ENCODE results near the gene EFS. TPM values are rescaled to one million over a fixed set of nuclear protein-coding genes. Genes with fewer than 3 reads are reported as not detected.
"Not testable (repeated sequence)": the region's sequence is repeated elsewhere in the genome, so short reads cannot be mapped to it uniquely, and the experiment has no call there.

Gene EFS
- total RNA-seq, 3 donors from 2014 or later, result 0.08 TPM; not detected in 1

GRCh38 chr14:23349156-23349845, 15.7 kb downstream of the EFS start:
- ATAC-seq (no peak), DNase-seq (no peak)
- Mint-ChIP-seq H3K36me3 (ENCODE audit: insufficient read depth) (no peaks in the 10 kb centered on the region), H3K27me3 (ENCODE audit: low read depth) (peaks cover 29% of the 10 kb centered on the region), H3K4me1 (ENCODE audit: low read depth) (peaks cover 6% of the 10 kb centered on the region), H3K4me3 (no peak overlapping the region), H3K9me3 (no peaks in the 10 kb centered on the region)

- no peak overlapping the region for H3K4me3 Mint-ChIP-seq
- H3K36me3 Mint-ChIP-seq (ENCODE audit: insufficient read depth), result no peaks in the 10 kb centered on the region
- DNase-seq, result no peak
- H3K9me3 Mint-ChIP-seq, result no peaks in the 10 kb centered on the region
- peaks cover 6% of the 10 kb centered on the region for H3K4me1 Mint-ChIP-seq (ENCODE audit: low read depth)
- peaks cover 21% of the 10 kb centered on the region for H3K27me3 Mint-ChIP-seq (ENCODE audit: low read depth)
- ATAC-seq, result no peak
Measured at GRCh38 chr14:23348297-23348655, 16.7 kb downstream of the EFS start.

- ATAC-seq (no peak), DNase-seq (no peak)
- Mint-ChIP-seq H3K36me3 (ENCODE audit: insufficient read depth) (no peaks in the 10 kb centered on the region), H3K4me3 (no peak overlapping the region), H3K9me3 (no peaks in the 10 kb centered on the region), H3K27me3 (ENCODE audit: low read depth) (peaks cover 18% of the 10 kb centered on the region), H3K4me1 (ENCODE audit: low read depth) (peaks cover under 1% of the 10 kb centered on the region)
Measured at GRCh38 chr14:23347406-23348296, 17.3 kb downstream of the EFS start.

GRCh38 chr14:23346693-23347405, 18.1 kb downstream of the EFS start:
- no peak overlapping the region for H3K4me3 Mint-ChIP-seq
- no peaks in the 10 kb centered on the region for H3K36me3 Mint-ChIP-seq (ENCODE audit: insufficient read depth)
- H3K9me3 Mint-ChIP-seq, result no peaks in the 10 kb centered on the region
- peaks cover 18% of the 10 kb centered on the region for H3K27me3 Mint-ChIP-seq (ENCODE audit: low read depth)
- H3K4me1 Mint-ChIP-seq (ENCODE audit: low read depth), result no peaks in the 10 kb centered on the region
- DNase-seq (no peak), ATAC-seq (no peak)

GRCh38 chr14:23345987-23346692, 18.8 kb downstream of the EFS start:
- H3K36me3 Mint-ChIP-seq (ENCODE audit: insufficient read depth), result no peaks in the 10 kb centered on the region

GRCh38 chr14:23344481-23344880, 20.5 kb downstream of the EFS start:
- Mint-ChIP-seq H3K4me1 (ENCODE audit: low read depth) (no peaks in the 10 kb centered on the region), H3K4me3 (no peak overlapping the region), H3K27me3 (ENCODE audit: low read depth) (peaks cover 4% of the 10 kb centered on the region), H3K36me3 (ENCODE audit: insufficient read depth) (no peaks in the 10 kb centered on the region), H3K9me3 (no peaks in the 10 kb centered on the region)
- ATAC-seq (no peak), DNase-seq (no peak)

More at GRCh38 chr14:23345987-23346692, 18.8 kb downstream of the EFS start:
- Mint-ChIP-seq H3K4me1 (ENCODE audit: low read depth) (no peaks in the 10 kb centered on the region), H3K27me3 (ENCODE audit: low read depth) (peaks cover 14% of the 10 kb centered on the region), H3K9me3 (no peaks in the 10 kb centered on the region), H3K4me3 (no peak overlapping the region)
- no peak for ATAC-seq
- DNase-seq, result no peak

- peaks cover 20% of the 10 kb centered on the region for H3K27me3 Mint-ChIP-seq (ENCODE audit: low read depth)
- H3K36me3 Mint-ChIP-seq (ENCODE audit: insufficient read depth), result no peaks in the 10 kb centered on the region
- no peak for ATAC-seq
Measured at GRCh38 chr14:23339506-23340268, 25.3 kb downstream of the EFS start.

GRCh38 chr14:23335623-23336022, 29.3 kb downstream of the EFS start:
- no peaks in the 10 kb centered on the region for H3K4me1 Mint-ChIP-seq (ENCODE audit: low read depth)
- H3K4me3 Mint-ChIP-seq, result no peak overlapping the region
- H3K36me3 Mint-ChIP-seq (ENCODE audit: insufficient read depth), result no peaks in the 10 kb centered on the region
- DNase-seq (no peak), ATAC-seq (no peak)
- H3K27me3 Mint-ChIP-seq (ENCODE audit: low read depth), result peaks cover 21% of the 10 kb centered on the region
- H3K9me3 Mint-ChIP-seq, result no peaks in the 10 kb centered on the region

More at GRCh38 chr14:23339506-23340268, 25.3 kb downstream of the EFS start:
- Mint-ChIP-seq H3K4me3 (no peak overlapping the region), H3K9me3 (no peaks in the 10 kb centered on the region), H3K4me1 (ENCODE audit: low read depth) (no peaks in the 10 kb centered on the region)
- no peak for DNase-seq

GRCh38 chr14:23327947-23328744, 36.8 kb downstream of the EFS start:
- Mint-ChIP-seq H3K4me1 (ENCODE audit: low read depth) (peaks cover 7% of the 10 kb centered on the region), H3K36me3 (ENCODE audit: insufficient read depth) (peaks cover 18% of the 10 kb centered on the region), H3K4me3 (no peak overlapping the region), H3K9me3 (no peaks in the 10 kb centered on the region), H3K27me3 (ENCODE audit: low read depth) (no peaks in the 10 kb centered on the region)
- ATAC-seq, result peak; percentile 87 to 89
- peak; percentile 62 for DNase-seq

GRCh38 chr14:23326491-23327332, 38.3 kb downstream of the EFS start:
- DNase-seq, result no peak
- Mint-ChIP-seq H3K4me3 (no peak overlapping the region), H3K27me3 (ENCODE audit: low read depth) (no peaks in the 10 kb centered on the region), H3K4me1 (ENCODE audit: low read depth) (peaks cover 16% of the 10 kb centered on the region), H3K36me3 (ENCODE audit: insufficient read depth) (peaks cover 27% of the 10 kb centered on the region), H3K9me3 (no peaks in the 10 kb centered on the region)
- no peak for ATAC-seq

- DNase-seq; H3K4me3 Mint-ChIP-seq; ATAC-seq; H3K9me3 Mint-ChIP-seq; H3K27me3 Mint-ChIP-seq (ENCODE audit: low read depth): not testable (repeated sequence)
- Mint-ChIP-seq H3K4me1 (ENCODE audit: low read depth) (peaks cover 18% of the 10 kb centered on the region), H3K36me3 (ENCODE audit: insufficient read depth) (peaks cover 27% of the 10 kb centered on the region)
Measured at GRCh38 chr14:23325746-23326145, 39.2 kb downstream of the EFS start.

GRCh38 chr14:23324993-23325392, 40.0 kb downstream of the EFS start:
- ATAC-seq (no peak), DNase-seq (no peak)
- Mint-ChIP-seq H3K36me3 (ENCODE audit: insufficient read depth) (peaks cover 27% of the 10 kb centered on the region), H3K27me3 (ENCODE audit: low read depth) (no peaks in the 10 kb centered on the region), H3K9me3 (no peaks in the 10 kb centered on the region), H3K4me1 (ENCODE audit: low read depth) (peaks cover 25% of the 10 kb centered on the region), H3K4me3 (no peak overlapping the region)

All from activated T-cell treated with anti-CD3 and anti-CD28 coated beads, Interleukin-2, amount 50 U/mL, for 4 hours (primary cell).